Panc1 (cell line): ENCODE results near the gene CYP4F22. TPM values are rescaled to one million over a fixed set of nuclear protein-coding genes. Genes with fewer than 3 reads are reported as not detected.

Experiments used
- ATAC-seq: fragments of 200-7000 bp; cut with Tn5 transposase; 2 replicates; pipeline ENCODE4 v1.9.1; 2020; ENCODE audit warnings: mild to moderate bottlenecking, moderate library complexity
- BruUV-seq: library from RNA; stranded (reverse); fragments of 400-500 nt; replicated peaks from 2 replicates; lab custom pipeline; 2021; lab: Mats Ljungman, UMichigan
- CTCF ChIA-PET: fragments of 300-600 bp; sonication (Branson Sonifier 250); formaldehyde crosslinking; loops from one replicate; lab custom pipeline; 2022; ENCODE audit warnings: antibody characterized with exemption; lab: Charles Lee
- POLR2A ChIA-PET: fragments of 300-600 bp; sonication (Branson Sonifier 250); formaldehyde crosslinking; loops from one replicate; lab custom pipeline; 2022; ENCODE audit warnings: antibody characterized with exemption; lab: Charles Lee
- DNase-seq: peaks from one replicate; pipeline ENCODE4 v3.0.0-alpha.2; 2010; ENCODE audit warnings: low read depth, low spot score
- H3K27ac ChIP-seq: 2 replicates; pipeline ENCODE4 v1.5.1; 2011; ENCODE audit warnings: mild to moderate bottlenecking, low read length, inconsistent platforms
- H3K27me3 ChIP-seq: fragments of 200-500 bp; sonication (Bioruptor generic); 2 replicates; pipeline ENCODE4 v1.6.0; 2014; ENCODE audit warnings: low read length, inconsistent platforms; ENCODE audit not compliant: control insufficient read depth, insufficient read depth
- H3K36me3 ChIP-seq: fragments of 200-500 bp; sonication (Bioruptor generic); 2 replicates; pipeline ENCODE4 v1.5.1; 2014; ENCODE audit warnings: inconsistent platforms, mild to moderate bottlenecking, low read length, moderate library complexity; ENCODE audit not compliant: control insufficient read depth, insufficient read depth
- H3K4me1 ChIP-seq: 2 replicates; pipeline ENCODE4 v1.5.1; 2011; ENCODE audit warnings: inconsistent platforms, mild to moderate bottlenecking, low read length, moderate library complexity; ENCODE audit not compliant: control insufficient read depth, insufficient read depth
- H3K4me3 ChIP-seq, 2 experiments: 2 replicates each; pipeline ENCODE4 v1.5.1; 2011 to 2012; ENCODE audit warnings: low read depth in 2 of 2, low read length in 2 of 2, mild to moderate bottlenecking in 2 of 2, inconsistent platforms in 1 of 2, moderate library complexity in 1 of 2
- H3K9me3 ChIP-seq: fragments of 200-500 bp; sonication (Bioruptor generic); 2 replicates; pipeline ENCODE4 v1.5.1; 2014; ENCODE audit warnings: low read depth, mild to moderate bottlenecking, inconsistent platforms, low read length, moderate library complexity; ENCODE audit not compliant: control insufficient read depth, insufficient read depth
- POLR2AphosphoS5 ChIP-seq: IDR thresholded peaks from 2 replicates; pipeline ENCODE4 v1.6.1; 2012; ENCODE audit warnings: mild to moderate bottlenecking, low read depth, low read length, moderate library complexity
- SIN3A ChIP-seq: IDR thresholded peaks from 2 replicates; pipeline ENCODE4 v1.6.1; 2012; ENCODE audit warnings: low read depth, mild to moderate bottlenecking, low read length, moderate library complexity, borderline replicate concordance; ENCODE audit not compliant: insufficient read depth
- TCF7L2 ChIP-seq: IDR thresholded peaks from 2 replicates; pipeline ENCODE4 v1.6.1; 2011; ENCODE audit warnings: mild to moderate bottlenecking, low read depth, low read length, inconsistent platforms
- in situ Hi-C: cut with HindIII; loops from 2 replicates; pipeline ENCODE4 v1.10.0; 2016; ENCODE audit warnings: low sequenced_read_pairs, low pct_unique_long_range_greater_than_20kb
- intact Hi-C: fragments of 100-400 bp; cut with micrococcal nuclease; formaldehyde crosslinking; loops from one replicate; pipeline ENCODE4 v1.10.0; 2022; ENCODE audit not compliant: unreplicated experiment
- total RNA-seq: library from RNA; stranded (reverse); gene quantifications from one replicate; pipeline ENCODE4 v1.2.1, GENCODE V29; 2021; ENCODE audit not compliant: unreplicated experiment
- TF ChIP-seq, protein P1 (sequence below), 2 experiments: IDR thresholded peaks; 2 replicates each; pipeline ENCODE4 v1.6.1; 2011 to 2012; ENCODE audit warnings: low read depth in 2 of 2, control low read depth in 1 of 2, low read length in 1 of 2, mild to moderate bottlenecking in 1 of 2, moderate library complexity in 1 of 2; ENCODE audit not compliant: insufficient read depth in 1 of 2
- TF ChIP-seq, protein P2 (sequence below): fragments of 450-650 bp; IDR thresholded peaks from 2 replicates; pipeline ENCODE4 v1.5.1; 2017; ENCODE audit warnings: mild to moderate bottlenecking

Gene CYP4F22
- total RNA-seq, 1 experiment from 2014 or later, result 0.21 TPM

DNA sequence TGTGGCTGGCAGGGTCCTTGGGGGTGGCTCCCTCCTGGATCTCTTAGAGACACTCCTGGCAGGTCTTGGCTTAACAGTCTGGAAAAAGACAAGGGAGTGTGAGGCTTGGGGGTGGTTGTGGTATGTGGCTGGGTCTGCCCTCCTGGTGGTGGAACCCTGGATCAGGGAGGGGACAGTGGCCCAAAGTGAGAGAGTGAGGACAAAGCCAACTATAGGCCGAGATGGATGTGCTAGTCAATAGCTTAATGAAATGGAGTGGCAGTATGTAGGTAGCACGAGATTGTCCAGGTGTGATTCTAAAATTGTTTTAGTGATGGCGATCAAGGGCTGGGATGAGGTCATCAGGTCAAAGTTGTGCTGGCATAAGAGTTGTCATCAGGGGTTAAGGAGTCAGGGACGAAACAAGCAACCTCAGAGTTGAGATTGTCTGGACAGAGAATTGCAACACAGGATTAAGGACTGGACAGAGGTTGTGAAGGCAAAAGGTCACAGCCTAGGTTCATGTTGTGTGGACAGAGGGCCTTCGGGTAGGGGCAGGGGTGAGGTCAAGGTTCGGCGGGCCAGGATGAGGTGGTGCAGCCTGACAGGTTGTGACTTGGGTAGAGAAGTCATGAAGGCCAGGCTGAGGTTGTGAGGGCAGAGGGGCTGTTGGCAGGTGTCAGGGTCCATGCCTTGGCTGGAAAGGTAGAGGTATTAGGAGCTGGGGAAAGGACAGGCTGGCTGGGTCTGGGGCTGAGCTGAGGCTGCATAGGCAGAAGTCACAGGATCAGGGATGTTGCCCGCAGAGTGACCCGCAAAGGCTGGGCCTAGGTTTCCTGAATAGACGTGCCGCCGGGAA, 39.4 kb upstream of the CYP4F22 start:
- Histone ChIP-seq H3K9me3 (no peaks in the 10 kb centered on the region), H3K27me3 (no peaks in the 10 kb centered on the region), H3K4me3 (no peak overlapping the region), H3K4me1 (no peaks in the 10 kb centered on the region), H3K27ac (no peak overlapping the region), H3K36me3 (no peaks in the 10 kb centered on the region)
- in situ Hi-C loops (no loop called here), intact Hi-C loops (no loop called here)
- ChIA-PET CTCF (no interaction called here), POLR2A (no interaction called here)
- no peak for ATAC-seq
- no peak for DNase-seq
- no TSS peak for BruUV-seq
- TF ChIP-seq POLR2AphosphoS5 (no peak), TCF7L2 (no peak), SIN3A (no peak)
- TF ChIP-seq, protein P1, sequence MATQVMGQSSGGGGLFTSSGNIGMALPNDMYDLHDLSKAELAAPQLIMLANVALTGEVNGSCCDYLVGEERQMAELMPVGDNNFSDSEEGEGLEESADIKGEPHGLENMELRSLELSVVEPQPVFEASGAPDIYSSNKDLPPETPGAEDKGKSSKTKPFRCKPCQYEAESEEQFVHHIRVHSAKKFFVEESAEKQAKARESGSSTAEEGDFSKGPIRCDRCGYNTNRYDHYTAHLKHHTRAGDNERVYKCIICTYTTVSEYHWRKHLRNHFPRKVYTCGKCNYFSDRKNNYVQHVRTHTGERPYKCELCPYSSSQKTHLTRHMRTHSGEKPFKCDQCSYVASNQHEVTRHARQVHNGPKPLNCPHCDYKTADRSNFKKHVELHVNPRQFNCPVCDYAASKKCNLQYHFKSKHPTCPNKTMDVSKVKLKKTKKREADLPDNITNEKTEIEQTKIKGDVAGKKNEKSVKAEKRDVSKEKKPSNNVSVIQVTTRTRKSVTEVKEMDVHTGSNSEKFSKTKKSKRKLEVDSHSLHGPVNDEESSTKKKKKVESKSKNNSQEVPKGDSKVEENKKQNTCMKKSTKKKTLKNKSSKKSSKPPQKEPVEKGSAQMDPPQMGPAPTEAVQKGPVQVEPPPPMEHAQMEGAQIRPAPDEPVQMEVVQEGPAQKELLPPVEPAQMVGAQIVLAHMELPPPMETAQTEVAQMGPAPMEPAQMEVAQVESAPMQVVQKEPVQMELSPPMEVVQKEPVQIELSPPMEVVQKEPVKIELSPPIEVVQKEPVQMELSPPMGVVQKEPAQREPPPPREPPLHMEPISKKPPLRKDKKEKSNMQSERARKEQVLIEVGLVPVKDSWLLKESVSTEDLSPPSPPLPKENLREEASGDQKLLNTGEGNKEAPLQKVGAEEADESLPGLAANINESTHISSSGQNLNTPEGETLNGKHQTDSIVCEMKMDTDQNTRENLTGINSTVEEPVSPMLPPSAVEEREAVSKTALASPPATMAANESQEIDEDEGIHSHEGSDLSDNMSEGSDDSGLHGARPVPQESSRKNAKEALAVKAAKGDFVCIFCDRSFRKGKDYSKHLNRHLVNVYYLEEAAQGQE (IDR thresholded peaks at IDR 0.05; ENCODE audit: insufficient read depth in 1 of 2, low read depth in 2 of 2, low read length in 1 of 2), result no peak
- TF ChIP-seq, protein P2, sequence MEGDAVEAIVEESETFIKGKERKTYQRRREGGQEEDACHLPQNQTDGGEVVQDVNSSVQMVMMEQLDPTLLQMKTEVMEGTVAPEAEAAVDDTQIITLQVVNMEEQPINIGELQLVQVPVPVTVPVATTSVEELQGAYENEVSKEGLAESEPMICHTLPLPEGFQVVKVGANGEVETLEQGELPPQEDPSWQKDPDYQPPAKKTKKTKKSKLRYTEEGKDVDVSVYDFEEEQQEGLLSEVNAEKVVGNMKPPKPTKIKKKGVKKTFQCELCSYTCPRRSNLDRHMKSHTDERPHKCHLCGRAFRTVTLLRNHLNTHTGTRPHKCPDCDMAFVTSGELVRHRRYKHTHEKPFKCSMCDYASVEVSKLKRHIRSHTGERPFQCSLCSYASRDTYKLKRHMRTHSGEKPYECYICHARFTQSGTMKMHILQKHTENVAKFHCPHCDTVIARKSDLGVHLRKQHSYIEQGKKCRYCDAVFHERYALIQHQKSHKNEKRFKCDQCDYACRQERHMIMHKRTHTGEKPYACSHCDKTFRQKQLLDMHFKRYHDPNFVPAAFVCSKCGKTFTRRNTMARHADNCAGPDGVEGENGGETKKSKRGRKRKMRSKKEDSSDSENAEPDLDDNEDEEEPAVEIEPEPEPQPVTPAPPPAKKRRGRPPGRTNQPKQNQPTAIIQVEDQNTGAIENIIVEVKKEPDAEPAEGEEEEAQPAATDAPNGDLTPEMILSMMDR, result no peak

DNA sequence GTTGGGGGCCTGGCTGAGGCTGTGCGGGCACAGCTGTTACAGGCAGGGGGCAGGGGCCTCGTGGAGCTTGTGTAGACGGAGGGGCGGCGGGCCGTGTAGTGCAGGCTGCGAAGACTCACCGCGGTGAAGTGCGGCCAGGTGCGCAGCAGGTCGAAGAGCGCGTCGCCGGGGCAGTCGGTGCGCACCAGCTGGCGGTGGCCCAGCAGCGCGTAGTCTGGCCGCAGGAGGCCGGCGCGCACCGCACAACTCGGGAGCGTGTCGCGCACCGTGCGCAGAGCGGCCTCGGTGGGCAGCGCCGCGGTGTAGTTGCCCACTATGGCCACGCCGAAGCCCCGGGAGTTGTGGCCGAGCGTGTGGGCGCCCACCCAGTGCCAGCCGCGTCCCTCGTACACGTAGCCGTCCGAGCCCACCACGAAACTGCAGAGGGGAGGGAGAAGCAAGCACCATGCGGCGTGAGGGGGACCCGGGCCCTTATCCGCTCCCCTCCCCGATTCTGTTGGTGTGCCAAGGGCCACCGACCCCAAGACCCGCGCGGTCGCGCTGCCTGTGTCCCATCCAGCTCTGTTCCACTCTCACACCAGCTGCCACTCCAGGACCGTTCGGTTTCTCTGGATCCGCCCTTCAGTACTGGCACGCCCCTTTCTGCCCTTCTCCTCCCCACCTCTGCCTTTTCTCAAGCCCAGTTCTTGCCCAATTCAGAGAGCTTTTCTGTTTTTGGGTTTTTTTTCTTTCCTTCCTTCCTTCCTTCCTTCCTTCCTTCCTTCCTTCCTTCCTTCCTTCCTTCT, 38.6 kb upstream of the CYP4F22 start:
- Histone ChIP-seq H3K4me3 (no peak overlapping the region), H3K4me1 (no peaks in the 10 kb centered on the region), H3K27me3 (no peaks in the 10 kb centered on the region), H3K9me3 (no peaks in the 10 kb centered on the region), H3K27ac (no peak overlapping the region), H3K36me3 (no peaks in the 10 kb centered on the region)
- in situ Hi-C loops (no loop called here), intact Hi-C loops (loop anchor here (10.0 kb wide), 1 partner anchor 85 kb away; no protein-coding TSS in a partner anchor)
- no peak for TF ChIP-seq TCF7L2
- TF ChIP-seq, protein P2, result no peak
- TF ChIP-seq, protein P1 (IDR thresholded peaks at IDR 0.05; ENCODE audit: insufficient read depth in 1 of 2, low read depth in 2 of 2, low read length in 1 of 2), result no peak
- no peak for TF ChIP-seq SIN3A
- no peak for TF ChIP-seq POLR2AphosphoS5
- no peak for DNase-seq
- BruUV-seq, result no TSS peak
- no peak for ATAC-seq
- ChIA-PET POLR2A (no interaction called here), CTCF (no interaction called here)
